SK-N-SH (cell line): ENCODE data around the gene PIP4K2A. TPM values are rescaled to one million over a fixed set of nuclear protein-coding genes. Genes with fewer than 3 reads are reported as not detected.
"Not testable (repeated sequence)": the region's sequence is repeated elsewhere in the genome, so short reads cannot be mapped to it uniquely, and the experiment has no call there.

ENCODE experiments used
- CTCF ChIA-PET: fragments of 300-600, 350-600 bp; formaldehyde crosslinking; extraction: SDS; loops from one replicate; lab custom pipeline; 2021; lab: Yijun Ruan, JAX
- POLR2A ChIA-PET: fragments of 350-600 bp; sonication (Branson Sonifier 250); formaldehyde crosslinking; extraction: SDS; loops from one replicate; lab custom pipeline; 2020; ENCODE audit warnings: antibody characterized with exemption, inconsistent platforms; lab: Yijun Ruan, JAX
- DNase-seq: peaks from one replicate; pipeline ENCODE4 v3.0.0; 2012
- H2AFZ ChIP-seq: fragments of 200-600 bp; sonication (generic); 2 replicates; pipeline ENCODE4 v1.8.1; 2016; ENCODE audit warnings: antibody characterized with exemption, mild to moderate bottlenecking, low read depth
- H3F3A ChIP-seq: fragments of 200-600 bp; sonication (generic); replicated peaks from 2 replicates; pipeline ENCODE3; 2016; ENCODE audit warnings: antibody characterized with exemption, mild to moderate bottlenecking; ENCODE audit not compliant: insufficient read depth
- H3K27ac ChIP-seq, 2 experiments: fragments of 200-500 bp in 1 of 2; fragments of 200-600 bp in 1 of 2; sonication (Bioruptor generic) in 1 of 2; sonication (generic), shearing (Covaris generic) in 1 of 2; 2 replicates each; pipeline versions ENCODE4 v1.5.1 to v1.6.1; 2014 to 2016; ENCODE audit warnings: low read depth in 2 of 2, inconsistent platforms in 1 of 2, low read length in 1 of 2, mild to moderate bottlenecking in 1 of 2, mixed read lengths in 1 of 2
- H3K27me3 ChIP-seq: fragments of 200-600 bp; sonication (generic), shearing (Covaris generic); 2 replicates; pipeline ENCODE4 v1.6.1; 2016; ENCODE audit warnings: mixed run types; ENCODE audit not compliant: insufficient read depth
- H3K36me3 ChIP-seq, 2 experiments: fragments of 200-500 bp in 1 of 2; fragments of 200-600 bp in 1 of 2; sonication (Bioruptor generic) in 1 of 2; sonication (generic) in 1 of 2; replicated peaks in 1 of 2; 2 replicates each; pipeline versions ENCODE3 to v1.5.1; 2014 to 2016; ENCODE audit warnings: low read length in 1 of 2, mild to moderate bottlenecking in 1 of 2; ENCODE audit not compliant: insufficient read depth in 2 of 2, control insufficient read depth in 1 of 2
- H3K4me1 ChIP-seq, 2 experiments: fragments of 200-500 bp in 1 of 2; fragments of 200-600 bp in 1 of 2; sonication (Bioruptor generic) in 1 of 2; sonication (generic), shearing (Covaris generic) in 1 of 2; 2 replicates each; pipeline versions ENCODE4 v1.5.1 to v1.6.1; 2014 to 2016; ENCODE audit warnings: low read depth in 1 of 2, low read length in 1 of 2, mixed run types in 1 of 2; ENCODE audit not compliant: insufficient read depth in 2 of 2, control insufficient read depth in 1 of 2
- H3K4me2 ChIP-seq: fragments of 200-600 bp; sonication (generic), shearing (Covaris generic); 2 replicates; pipeline ENCODE4 v1.6.1; 2017; ENCODE audit warnings: mixed run types
- H3K4me3 ChIP-seq, 2 experiments: fragments of 200-500 bp in 1 of 2; fragments of 200-600 bp in 1 of 2; sonication (Bioruptor generic) in 1 of 2; sonication (generic), shearing (Covaris generic) in 1 of 2; 2 replicates each; pipeline versions ENCODE4 v1.5.1 to v1.8.1; 2014 to 2016; ENCODE audit warnings: low read depth in 2 of 2, inconsistent platforms in 1 of 2, low read length in 1 of 2, mild to moderate bottlenecking in 1 of 2, mixed read lengths in 1 of 2, moderate library complexity in 1 of 2
- H3K79me2 ChIP-seq: fragments of 200-600 bp; sonication (generic); 2 replicates; pipeline ENCODE4 v1.8.1; 2017; ENCODE audit warnings: mild to moderate bottlenecking; ENCODE audit not compliant: insufficient read depth
- H3K9ac ChIP-seq: fragments of 200-600 bp; sonication (generic); 2 replicates; pipeline ENCODE4 v1.6.1; 2017; ENCODE audit warnings: mixed run types
- H3K9me2 ChIP-seq: fragments of 200-600 bp; sonication (generic); 2 replicates; pipeline ENCODE4 v1.6.1; 2017; ENCODE audit warnings: mixed run types
- H3K9me3 ChIP-seq: fragments of 200-600 bp; sonication (generic); 2 replicates; pipeline ENCODE4 v1.6.1; 2017; ENCODE audit warnings: mixed run types, mild to moderate bottlenecking, moderate library complexity
- H4K20me1 ChIP-seq: fragments of 200-600 bp; sonication (generic); 2 replicates; pipeline ENCODE4 v1.6.1; 2017; ENCODE audit warnings: mild to moderate bottlenecking, mixed run types; ENCODE audit not compliant: insufficient read depth
- CHD2 ChIP-seq: fragments of 150-350 bp; IDR thresholded peaks from 2 replicates; pipeline ENCODE4 v1.6.1; 2018; ENCODE audit warnings: low read length; ENCODE audit not compliant: partially characterized antibody
- CTCF ChIP-seq: fragments of 200-600 bp; sonication (generic); IDR thresholded peaks from 2 replicates; pipeline ENCODE4 v1.6.1; 2017; ENCODE audit warnings: antibody characterized with exemption, mild to moderate bottlenecking, moderate library complexity
- ELF1 ChIP-seq: IDR thresholded peaks from 2 replicates; pipeline ENCODE4 v1.4.0; 2012
- EP300 ChIP-seq, 2 experiments: IDR thresholded peaks; 2 replicates each; pipeline versions ENCODE4 v1.4.0 to v1.6.1; 2012; ENCODE audit warnings: borderline replicate concordance in 1 of 2, low read depth in 1 of 2, low read length in 1 of 2
- EZH2phosphoT487 ChIP-seq: fragments of 200-600 bp; sonication (generic); IDR thresholded peaks from 2 replicates; pipeline ENCODE4 v1.6.1; 2017; ENCODE audit warnings: low read depth, mixed run types, mild to moderate bottlenecking, antibody characterized with exemption, moderate library complexity, borderline replicate concordance
- FOXJ3 ChIP-seq: sonication (generic); formaldehyde crosslinking; IDR thresholded peaks from 2 replicates; pipeline ENCODE4 v1.5.1; 2020; ENCODE audit warnings: mild to moderate bottlenecking, missing genetic modification reagents
- FOXM1 ChIP-seq: IDR thresholded peaks from 2 replicates; pipeline ENCODE4 v1.4.0; 2012; ENCODE audit warnings: low read depth, mild to moderate bottlenecking
- GABPA ChIP-seq: IDR thresholded peaks from 2 replicates; pipeline ENCODE4 v1.4.0; 2012; ENCODE audit warnings: low read depth, mild to moderate bottlenecking
- JUND ChIP-seq: IDR thresholded peaks from 2 replicates; pipeline ENCODE4 v1.4.0; 2012
- NFIC ChIP-seq: IDR thresholded peaks from 2 replicates; pipeline ENCODE4 v1.4.0; 2012; ENCODE audit warnings: borderline replicate concordance
- PBX3 ChIP-seq: IDR thresholded peaks from 2 replicates; pipeline ENCODE4; 2012
- RAD21 ChIP-seq: IDR thresholded peaks from 2 replicates; pipeline ENCODE4 v1.6.1; 2012; ENCODE audit warnings: mild to moderate bottlenecking, low read length
- RCOR1 ChIP-seq: fragments of 150-350 bp; IDR thresholded peaks from 2 replicates; pipeline ENCODE4 v1.6.1; 2017; ENCODE audit warnings: antibody characterized with exemption, low read length
- TCF12 ChIP-seq: IDR thresholded peaks from 2 replicates; pipeline ENCODE4 v1.4.0; 2012
- ZBTB33 ChIP-seq: IDR thresholded peaks from 2 replicates; pipeline ENCODE4 v1.4.0; 2012; ENCODE audit warnings: low read depth, borderline replicate concordance
- WGBS: methylation state at CpG from one replicate; pipeline ENCODE4 v1.1.6; 2017; ENCODE audit warnings: low lambda C conversion rate; 5-methylcytosine and 5-hydroxymethylcytosine counted together
- polyA plus RNA-seq, 3 experiments: library from polyadenylated mRNA; depleted of rRNA; stranded (reverse); fragments of >200 nt; gene quantifications; 2 replicates each; pipeline ENCODE4 v1.2.3, GENCODE V29; 2012
- TF ChIP-seq, protein P1 (sequence below): IDR thresholded peaks from 2 replicates; pipeline ENCODE4 v1.4.0; 2012; ENCODE audit warnings: low read depth
- TF ChIP-seq, protein P2 (sequence below): fragments of 150-350 bp; IDR thresholded peaks from 2 replicates; pipeline ENCODE4 v1.6.1; 2016; ENCODE audit warnings: mild to moderate bottlenecking, low read depth, low read length

The PIP4K2A gene
- polyA plus RNA-seq, 1 of the 3 experiments (the other 2 are of a cell fraction) = 10.8 TPM

- H3K4me2 ChIP-seq, H4K20me1 ChIP-seq, H3K9ac ChIP-seq, H3K4me1 ChIP-seq, H3K27ac ChIP-seq, H2AFZ ChIP-seq, H3K9me3 ChIP-seq, H3K4me3 ChIP-seq, H3K9me2 ChIP-seq, POLR2A ChIA-PET, DNase-seq, H3K36me3 ChIP-seq, H3K27me3 ChIP-seq, H3K79me2 ChIP-seq, H3F3A ChIP-seq: not testable (repeated sequence)
- 46% methylated on average over 2 of the region's 2 CpGs for WGBS
- CTCF ChIA-PET = interaction anchor here (1.3 to 1.5 kb wide), 2 partner anchors 14 to 154 kb away, joined by 4 to 5 read pairs; no protein-coding TSS in a partner anchor
Observed at GRCh38 chr10:22499973-22500372, 214.4 kb downstream of the PIP4K2A start.

DNA sequence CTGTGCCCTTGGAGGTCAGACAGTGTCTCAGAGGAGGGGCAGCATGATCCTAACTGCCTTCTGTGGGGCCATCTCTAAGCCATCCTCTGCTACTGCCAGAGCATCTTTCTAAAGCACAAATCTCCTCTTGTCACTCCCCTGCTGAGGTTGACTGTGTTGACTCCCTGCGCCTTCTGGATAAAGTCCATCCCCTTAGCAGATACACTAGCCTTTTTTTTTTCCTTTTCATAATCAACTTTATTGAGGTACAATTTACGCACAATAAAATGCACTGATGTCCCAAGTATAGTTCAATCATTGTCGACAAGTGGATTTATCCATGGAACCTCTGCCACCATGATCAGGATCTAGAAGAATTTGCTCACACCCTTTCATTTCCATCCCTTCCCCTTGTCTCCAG lies 219.0 kb downstream of the PIP4K2A start:
- Histone ChIP-seq H3K9ac (no peak overlapping the region), H3K36me3 (no peaks in the 10 kb centered on the region), H2AFZ (no peak overlapping the region), H3K4me1 (no peaks in the 10 kb centered on the region), H3K4me3 (no peak overlapping the region), H3K79me2 (no peaks in the 10 kb centered on the region), H3K9me3 (no peaks in the 10 kb centered on the region), H3K27me3 (no peaks in the 10 kb centered on the region), H3K4me2 (no peak overlapping the region), H3K27ac (no peak overlapping the region), H4K20me1 (no peaks in the 10 kb centered on the region), H3K9me2 (no peaks in the 10 kb centered on the region), H3F3A (no peaks in the 10 kb centered on the region)
- DNase-seq = no peak
- TF ChIP-seq RCOR1 = no peak
- TF ChIP-seq ZBTB33 = no peak
- TF ChIP-seq FOXJ3 (CRISPR knock-in tag) = no peak
- TF ChIP-seq, protein P1, sequence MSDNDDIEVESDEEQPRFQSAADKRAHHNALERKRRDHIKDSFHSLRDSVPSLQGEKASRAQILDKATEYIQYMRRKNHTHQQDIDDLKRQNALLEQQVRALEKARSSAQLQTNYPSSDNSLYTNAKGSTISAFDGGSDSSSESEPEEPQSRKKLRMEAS = no peak
- TF ChIP-seq CTCF = no peak
- TF ChIP-seq, protein P2, sequence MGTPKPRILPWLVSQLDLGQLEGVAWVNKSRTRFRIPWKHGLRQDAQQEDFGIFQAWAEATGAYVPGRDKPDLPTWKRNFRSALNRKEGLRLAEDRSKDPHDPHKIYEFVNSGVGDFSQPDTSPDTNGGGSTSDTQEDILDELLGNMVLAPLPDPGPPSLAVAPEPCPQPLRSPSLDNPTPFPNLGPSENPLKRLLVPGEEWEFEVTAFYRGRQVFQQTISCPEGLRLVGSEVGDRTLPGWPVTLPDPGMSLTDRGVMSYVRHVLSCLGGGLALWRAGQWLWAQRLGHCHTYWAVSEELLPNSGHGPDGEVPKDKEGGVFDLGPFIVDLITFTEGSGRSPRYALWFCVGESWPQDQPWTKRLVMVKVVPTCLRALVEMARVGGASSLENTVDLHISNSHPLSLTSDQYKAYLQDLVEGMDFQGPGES = no peak
- no peak for TF ChIP-seq JUND
- TF ChIP-seq FOXM1 = no peak
- no peak for TF ChIP-seq ELF1
- no peak for TF ChIP-seq NFIC
- TF ChIP-seq EZH2phosphoT487 = no peak
- no peak for TF ChIP-seq PBX3
- no peak for TF ChIP-seq CHD2
- TF ChIP-seq EP300 (IDR thresholded peaks at IDR 0.05; ENCODE audit: borderline replicate concordance in 1 of 2, low read depth in 1 of 2, low read length in 1 of 2) = no peak
- TF ChIP-seq GABPA = no peak
- TF ChIP-seq RAD21 = no peak
- TF ChIP-seq TCF12 = no peak
- WGBS = 82% methylated on average over 3 of the region's 3 CpGs
- ChIA-PET CTCF (no interaction called here), POLR2A (no interaction called here)
